SK-N-MC (cell line): ENCODE measurements around the gene PIGT.
A peak's percentile ranks its signal among the peaks of the same experiment; 100 is the strongest.

Experiments used
- DNase-seq: peaks from one replicate; pipeline ENCODE4 v3.0.0-alpha.2; 2011; ENCODE audit warnings: low read depth, low spot score
- H3K27ac ChIP-seq: fragments of 200-600 bp; sonication (generic); 2 replicates; pipeline ENCODE4 v1.5.1; 2016; ENCODE audit warnings: mixed run types
- H3K36me3 ChIP-seq: fragments of 200-600 bp; sonication (generic); 2 replicates; pipeline ENCODE4 v1.6.1; 2017; ENCODE audit warnings: antibody characterized with exemption, low read length, mixed read lengths; ENCODE audit not compliant: insufficient read depth
- H3K4me3 ChIP-seq: fragments of 200-600 bp; sonication (generic); 2 replicates; pipeline ENCODE4 v1.5.1; 2016
- H3K9ac ChIP-seq: fragments of 200-600 bp; sonication (generic); 2 replicates; pipeline ENCODE4 v1.8.0; 2017; ENCODE audit warnings: mixed run types, mixed read lengths; ENCODE audit not compliant: insufficient read length
- H3K9me3 ChIP-seq: fragments of 200-600 bp; sonication (generic); 2 replicates; pipeline ENCODE4 v1.6.1; 2017; ENCODE audit warnings: low read depth, mild to moderate bottlenecking, antibody characterized with exemption, low read length, moderate library complexity, mixed read lengths
- EZH2 ChIP-seq: fragments of 200-600 bp; sonication (generic); IDR thresholded peaks from one replicate; pipeline ENCODE4 v1.6.1; 2017; ENCODE audit warnings: antibody characterized with exemption
- FOXP2 ChIP-seq: optimal IDR thresholded peaks from 2 replicates; pipeline ENCODE3; 2011; ENCODE audit warnings: mild to moderate bottlenecking, moderate library complexity; ENCODE audit not compliant: insufficient read depth; ENCODE audit errors: extremely low read length, control extremely low read depth
- POLR2AphosphoS5 ChIP-seq: IDR thresholded peaks from 2 replicates; pipeline ENCODE4 v1.6.1; 2012; ENCODE audit warnings: mild to moderate bottlenecking, low read depth, low read length, borderline replicate concordance

The PIGT gene

GRCh38 chr20:45392733-45393132 is 23.2 kb upstream of the PIGT start:
- Histone ChIP-seq H3K9ac (no peak overlapping the region), H3K36me3 (no peaks in the 10 kb centered on the region)
- DNase-seq: no peak

GRCh38 chr20:45394221-45395113 is 21.5 kb upstream of the PIGT start:
- Histone ChIP-seq H3K36me3 (no peaks in the 10 kb centered on the region), H3K4me3 (no peak overlapping the region), H3K9me3 (no peaks in the 10 kb centered on the region), H3K27ac (no peak overlapping the region), H3K9ac (no peak overlapping the region)
- TF ChIP-seq POLR2AphosphoS5 (no peak), EZH2 (no peak), FOXP2 (no peak)
- DNase-seq: no peak

More at GRCh38 chr20:45392733-45393132, 23.2 kb upstream of the PIGT start:
- H3K4me3 ChIP-seq: no peak overlapping the region
- H3K9me3 ChIP-seq: no peaks in the 10 kb centered on the region
- no peak for TF ChIP-seq FOXP2
- no peak for TF ChIP-seq POLR2AphosphoS5
- TF ChIP-seq EZH2: no peak
- no peak overlapping the region for H3K27ac ChIP-seq

GRCh38 chr20:45395114-45395415 is 20.9 kb upstream of the PIGT start:
- Histone ChIP-seq H3K4me3 (no peak overlapping the region), H3K9me3 (no peaks in the 10 kb centered on the region), H3K27ac (no peak overlapping the region), H3K36me3 (no peaks in the 10 kb centered on the region), H3K9ac (no peak overlapping the region)
- TF ChIP-seq POLR2AphosphoS5 (no peak), FOXP2 (no peak), EZH2 (no peak)
- DNase-seq: no peak

GRCh38 chr20:45399018-45399417 is 16.9 kb upstream of the PIGT start:
- TF ChIP-seq EZH2 (no peak), POLR2AphosphoS5 (no peak), FOXP2 (no peak)

DNA sequence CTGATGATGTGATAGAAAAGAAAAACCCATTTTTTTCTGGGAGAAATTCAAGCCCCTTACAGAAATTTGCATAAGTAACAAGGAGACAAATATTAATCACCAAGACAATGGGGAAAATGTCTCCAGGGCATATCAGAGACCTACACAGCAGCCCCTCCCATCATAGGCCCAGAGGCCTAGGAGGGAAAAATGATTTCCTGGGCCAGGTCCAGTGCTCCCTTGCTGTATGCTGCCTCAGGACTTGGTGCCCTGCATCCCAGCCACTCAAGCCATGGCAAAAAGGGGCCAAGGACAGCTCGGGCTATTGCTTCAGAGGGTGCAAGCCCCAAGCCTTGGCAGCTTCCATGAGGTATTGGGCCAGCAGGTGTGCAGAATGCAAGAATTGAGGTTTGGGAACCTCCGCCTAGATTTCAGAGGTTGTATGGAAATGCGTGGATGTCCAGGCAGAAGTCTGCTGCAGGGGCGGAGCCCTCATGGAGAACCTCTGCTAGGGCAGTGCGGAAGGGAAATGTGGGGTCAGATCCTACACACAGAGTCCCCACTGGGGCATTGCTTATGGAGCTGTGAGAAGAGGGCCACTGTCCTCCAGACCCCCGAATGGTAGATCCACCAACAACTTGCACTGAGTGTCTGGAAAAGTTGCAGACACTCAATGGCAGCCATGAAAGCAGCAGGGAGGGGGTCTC is 15.5 kb upstream of the PIGT start:
- no peak for DNase-seq
- Histone ChIP-seq H3K36me3 (no peaks in the 10 kb centered on the region), H3K9ac (no peak overlapping the region), H3K4me3 (no peak overlapping the region), H3K27ac (no peak overlapping the region), H3K9me3 (no peaks in the 10 kb centered on the region)
- TF ChIP-seq POLR2AphosphoS5 (no peak), EZH2 (no peak), FOXP2 (no peak)

More at GRCh38 chr20:45399018-45399417, 16.9 kb upstream of the PIGT start:
- no peaks in the 10 kb centered on the region for H3K9me3 ChIP-seq
- no peak overlapping the region for H3K4me3 ChIP-seq
- H3K27ac ChIP-seq: no peak overlapping the region
- H3K36me3 ChIP-seq: no peaks in the 10 kb centered on the region
- DNase-seq: no peak
- H3K9ac ChIP-seq: no peak overlapping the region

DNA sequence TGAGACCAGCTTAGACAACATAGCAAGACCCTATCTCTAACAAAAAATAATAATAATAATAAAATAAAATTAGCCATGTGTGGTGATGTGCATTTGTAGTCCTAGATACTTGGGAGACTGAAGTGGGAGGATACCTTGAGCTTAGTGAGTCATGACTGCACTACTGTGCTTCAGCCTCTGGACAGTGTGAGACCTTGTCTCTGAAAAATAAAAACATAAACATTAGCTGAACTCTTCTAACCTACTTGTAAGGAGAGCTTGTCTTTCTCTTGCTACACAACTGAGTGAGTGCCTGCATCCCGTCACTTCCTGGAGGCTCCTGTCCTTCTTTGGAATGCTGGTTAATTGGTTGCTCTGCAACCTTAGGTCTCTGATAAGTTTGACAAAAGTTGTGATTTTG is 13.0 kb upstream of the PIGT start:
- no peak overlapping the region for H3K27ac ChIP-seq
- H3K36me3 ChIP-seq: no peaks in the 10 kb centered on the region
- H3K9me3 ChIP-seq: no peaks in the 10 kb centered on the region
- TF ChIP-seq FOXP2 (no peak), EZH2 (no peak), POLR2AphosphoS5 (no peak)
- no peak overlapping the region for H3K9ac ChIP-seq
- no peak for DNase-seq
- H3K4me3 ChIP-seq: no peak overlapping the region

GRCh38 chr20:45404438-45404837 is 11.5 kb upstream of the PIGT start:
- H3K36me3 ChIP-seq: peaks cover 9% of the 10 kb centered on the region
- no peak overlapping the region for H3K27ac ChIP-seq
- DNase-seq: no peak
- H3K9me3 ChIP-seq: no peaks in the 10 kb centered on the region
- TF ChIP-seq POLR2AphosphoS5 (no peak), EZH2 (no peak), FOXP2 (no peak)
- H3K4me3 ChIP-seq: no peak overlapping the region
- H3K9ac ChIP-seq: no peak overlapping the region

- DNase-seq: no peak
- TF ChIP-seq FOXP2: no peak
- TF ChIP-seq EZH2: no peak
- no peak for TF ChIP-seq POLR2AphosphoS5
- Histone ChIP-seq H3K9me3 (no peaks in the 10 kb centered on the region), H3K9ac (peak overlapping the region; percentile 95), H3K4me3 (peak overlapping the region; percentile 98), H3K36me3 (peaks cover 21% of the 10 kb centered on the region), H3K27ac (no peak overlapping the region)
Measured at GRCh38 chr20:45405571-45406259, 10.2 kb upstream of the PIGT start.
